Astrocyte (in vitro differentiated cells and primary cell): Measurements from ENCODE around the gene LARGE1. TPM values are rescaled to one million over a fixed set of nuclear protein-coding genes. Genes with fewer than 3 reads are reported as not detected.

ENCODE experiments used
- DNase-seq: peaks from one replicate; pipeline ENCODE4 v3.0.0-alpha.2; 2010; ENCODE audit warnings: low read depth
- FAIRE-seq: peaks from 2 replicates; lab custom pipeline; 2011; peaks lifted over from hg19 to GRCh38; lab: Jason Lieb, UNC
- H2AFZ ChIP-seq: 2 replicates; pipeline ENCODE4 v1.6.0; 2012; ENCODE audit warnings: low read depth, low read length, inconsistent platforms
- H3K27ac ChIP-seq: 2 replicates; pipeline ENCODE4 v1.5.1; 2011; ENCODE audit warnings: low read depth, low read length, inconsistent platforms
- H3K27me3 ChIP-seq: 2 replicates; pipeline ENCODE4 v1.6.0; 2011; ENCODE audit warnings: low read length, inconsistent platforms; ENCODE audit not compliant: insufficient read depth
- H3K36me3 ChIP-seq: 2 replicates; pipeline ENCODE4 v1.5.1; 2011; ENCODE audit warnings: low read length, inconsistent platforms; ENCODE audit not compliant: insufficient read depth
- H3K4me1 ChIP-seq: 2 replicates; pipeline ENCODE4 v1.5.1; 2011; ENCODE audit warnings: low read length, inconsistent platforms; ENCODE audit not compliant: insufficient read depth
- H3K4me2 ChIP-seq: 2 replicates; pipeline ENCODE4 v1.6.0; 2012; ENCODE audit warnings: low read length, inconsistent platforms
- H3K4me3 ChIP-seq: 2 replicates; pipeline ENCODE4 v1.5.1; 2011; ENCODE audit warnings: low read depth, mild to moderate bottlenecking, low read length, inconsistent platforms; ENCODE audit not compliant: insufficient read depth
- H3K79me2 ChIP-seq: 2 replicates; pipeline ENCODE4 v1.6.0; 2012; ENCODE audit warnings: mild to moderate bottlenecking, low read length, inconsistent platforms; ENCODE audit not compliant: insufficient read depth
- H3K9ac ChIP-seq: 2 replicates; pipeline ENCODE4 v1.6.0; 2012; ENCODE audit warnings: mild to moderate bottlenecking, low read length, inconsistent platforms
- H3K9me3 ChIP-seq: 2 replicates; pipeline ENCODE4 v1.5.1; 2012; ENCODE audit warnings: low read depth, mild to moderate bottlenecking, low read length, inconsistent platforms; ENCODE audit not compliant: insufficient read depth
- H4K20me1 ChIP-seq: 2 replicates; pipeline ENCODE4 v1.6.0; 2012; ENCODE audit warnings: low read length, inconsistent platforms; ENCODE audit not compliant: insufficient read depth
- H3K27ac Mint-ChIP-seq: one replicate; pipeline ENCODE4 v1.8.0; 2021; ENCODE audit warnings: mild to moderate bottlenecking, mixed read lengths; ENCODE audit not compliant: unreplicated experiment
- H3K27me3 Mint-ChIP-seq: one replicate; pipeline ENCODE4 v1.8.0; 2021; ENCODE audit warnings: low read depth, mixed read lengths; ENCODE audit not compliant: unreplicated experiment
- H3K36me3 Mint-ChIP-seq: one replicate; pipeline ENCODE4 v1.8.0; 2021; ENCODE audit warnings: low read depth, mixed read lengths; ENCODE audit not compliant: unreplicated experiment
- H3K4me1 Mint-ChIP-seq: one replicate; pipeline ENCODE4 v1.8.0; 2021; ENCODE audit warnings: low read depth, mixed read lengths; ENCODE audit not compliant: unreplicated experiment
- H3K4me3 Mint-ChIP-seq: one replicate; pipeline ENCODE4 v1.8.0; 2021; ENCODE audit warnings: mild to moderate bottlenecking, moderate library complexity, mixed read lengths; ENCODE audit not compliant: unreplicated experiment
- H3K9me3 Mint-ChIP-seq: one replicate; pipeline ENCODE4 v1.8.0; 2021; ENCODE audit warnings: mild to moderate bottlenecking, mixed read lengths; ENCODE audit not compliant: unreplicated experiment
- EZH2 ChIP-seq: IDR thresholded peaks from 2 replicates; pipeline ENCODE4 v1.6.1; 2012; ENCODE audit warnings: mild to moderate bottlenecking, low read length, inconsistent platforms; ENCODE audit not compliant: insufficient read depth
- total RNA-seq: library from RNA; stranded (reverse); gene quantifications from 2 replicates; pipeline ENCODE4 v1.2.1, GENCODE V29; 2021
- TF ChIP-seq, protein P1 (sequence below): IDR thresholded peaks from 2 replicates; pipeline ENCODE4 v1.5.1; 2011; ENCODE audit warnings: low read depth, mild to moderate bottlenecking, inconsistent platforms, low read length, moderate library complexity; ENCODE audit not compliant: insufficient read depth

Gene LARGE1
- total RNA-seq, 1 donor from 2014 or later = 92.6 TPM

DNA sequence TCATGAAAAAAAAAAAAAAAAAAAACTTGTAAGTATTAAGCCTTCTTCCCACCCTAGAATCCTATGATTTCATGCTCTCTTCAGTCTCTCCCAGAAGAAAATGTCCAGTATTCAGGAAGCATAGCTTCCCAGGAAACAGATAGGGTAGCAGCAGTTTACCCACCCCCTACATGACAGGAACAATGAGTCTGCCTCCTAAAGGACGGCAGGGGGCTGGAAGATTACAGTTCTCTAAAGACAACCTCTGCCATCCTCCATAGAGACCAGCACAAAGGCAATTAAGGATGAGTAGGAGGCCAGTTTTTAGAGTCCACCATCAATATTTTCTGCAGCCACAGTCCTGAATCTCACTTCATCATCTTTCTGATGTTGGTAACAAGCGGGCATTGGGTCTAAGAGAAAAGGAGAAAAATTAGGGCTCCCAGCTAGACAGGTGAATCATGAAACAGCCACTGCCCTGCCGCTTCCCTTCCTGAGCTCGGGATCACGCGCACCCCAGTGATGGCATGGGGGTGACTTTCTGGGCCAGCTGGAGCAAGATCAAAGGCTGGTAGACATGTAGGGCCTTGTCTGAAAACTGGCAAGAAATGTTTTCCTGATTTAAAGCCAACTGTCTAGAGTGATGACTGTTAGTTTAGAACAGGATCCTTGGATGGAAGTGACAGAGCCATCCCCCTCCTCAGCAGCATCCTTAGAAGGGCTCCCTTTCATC is 322.8 kb downstream of the LARGE1 start:
- Histone ChIP-seq H3K4me2 (no peak overlapping the region), H2AFZ (no peak overlapping the region), H3K4me1 (no peaks in the 10 kb centered on the region), H4K20me1 (no peaks in the 10 kb centered on the region), H3K27me3 (no peaks in the 10 kb centered on the region), H3K9me3 (no peaks in the 10 kb centered on the region), H3K9ac (no peak overlapping the region), H3K36me3 (no peaks in the 10 kb centered on the region), H3K79me2 (no peaks in the 10 kb centered on the region), H3K27ac (no peak overlapping the region), H3K4me3 (no peak overlapping the region)
- Mint-ChIP-seq H3K36me3 (peaks cover 25% of the 10 kb centered on the region), H3K9me3 (peaks cover 2% of the 10 kb centered on the region), H3K4me3 (no peak overlapping the region), H3K27ac (no peak overlapping the region), H3K4me1 (no peaks in the 10 kb centered on the region), H3K27me3 (no peaks in the 10 kb centered on the region)
- DNase-seq = no peak
- TF ChIP-seq, protein P1, sequence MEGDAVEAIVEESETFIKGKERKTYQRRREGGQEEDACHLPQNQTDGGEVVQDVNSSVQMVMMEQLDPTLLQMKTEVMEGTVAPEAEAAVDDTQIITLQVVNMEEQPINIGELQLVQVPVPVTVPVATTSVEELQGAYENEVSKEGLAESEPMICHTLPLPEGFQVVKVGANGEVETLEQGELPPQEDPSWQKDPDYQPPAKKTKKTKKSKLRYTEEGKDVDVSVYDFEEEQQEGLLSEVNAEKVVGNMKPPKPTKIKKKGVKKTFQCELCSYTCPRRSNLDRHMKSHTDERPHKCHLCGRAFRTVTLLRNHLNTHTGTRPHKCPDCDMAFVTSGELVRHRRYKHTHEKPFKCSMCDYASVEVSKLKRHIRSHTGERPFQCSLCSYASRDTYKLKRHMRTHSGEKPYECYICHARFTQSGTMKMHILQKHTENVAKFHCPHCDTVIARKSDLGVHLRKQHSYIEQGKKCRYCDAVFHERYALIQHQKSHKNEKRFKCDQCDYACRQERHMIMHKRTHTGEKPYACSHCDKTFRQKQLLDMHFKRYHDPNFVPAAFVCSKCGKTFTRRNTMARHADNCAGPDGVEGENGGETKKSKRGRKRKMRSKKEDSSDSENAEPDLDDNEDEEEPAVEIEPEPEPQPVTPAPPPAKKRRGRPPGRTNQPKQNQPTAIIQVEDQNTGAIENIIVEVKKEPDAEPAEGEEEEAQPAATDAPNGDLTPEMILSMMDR = no peak
- TF ChIP-seq EZH2 = no peak
- no peak for FAIRE-seq

DNA sequence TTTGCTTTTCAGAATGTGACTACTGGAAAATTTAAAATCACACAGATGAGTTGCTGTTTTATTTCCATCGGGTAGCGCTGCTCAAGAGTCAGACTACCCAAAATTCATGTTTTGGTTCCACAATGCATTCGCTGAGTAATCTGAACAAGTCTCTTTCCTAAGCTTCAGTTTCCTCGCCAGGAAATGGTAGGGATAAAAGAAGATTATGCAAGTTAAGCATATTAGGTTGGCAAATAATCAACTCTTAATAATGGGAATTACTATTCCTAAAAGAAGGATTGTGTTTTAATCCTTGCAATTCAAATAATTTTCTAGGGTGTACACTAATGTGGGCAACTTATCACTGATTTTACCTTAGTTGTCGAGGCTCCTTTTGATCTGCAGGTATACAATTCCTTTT is 326.5 kb downstream of the LARGE1 start:
- DNase-seq (no peak), FAIRE-seq (no peak)
- no peak overlapping the region for H3K27ac Mint-ChIP-seq
- no peak for TF ChIP-seq EZH2
- TF ChIP-seq, protein P1 = no peak
- no peaks in the 10 kb centered on the region for H3K27me3 Mint-ChIP-seq
- Histone ChIP-seq H3K36me3 (no peaks in the 10 kb centered on the region), H3K79me2 (no peaks in the 10 kb centered on the region), H3K27ac (no peak overlapping the region), H4K20me1 (no peaks in the 10 kb centered on the region), H3K27me3 (no peaks in the 10 kb centered on the region), H3K4me1 (no peaks in the 10 kb centered on the region), H3K4me3 (no peak overlapping the region), H3K4me2 (no peak overlapping the region), H3K9ac (no peak overlapping the region), H2AFZ (no peak overlapping the region), H3K9me3 (no peaks in the 10 kb centered on the region)
- H3K4me1 Mint-ChIP-seq = no peaks in the 10 kb centered on the region
- H3K9me3 Mint-ChIP-seq = peaks cover 2% of the 10 kb centered on the region
- peaks cover 14% of the 10 kb centered on the region for H3K36me3 Mint-ChIP-seq
- H3K4me3 Mint-ChIP-seq = no peak overlapping the region

DNA sequence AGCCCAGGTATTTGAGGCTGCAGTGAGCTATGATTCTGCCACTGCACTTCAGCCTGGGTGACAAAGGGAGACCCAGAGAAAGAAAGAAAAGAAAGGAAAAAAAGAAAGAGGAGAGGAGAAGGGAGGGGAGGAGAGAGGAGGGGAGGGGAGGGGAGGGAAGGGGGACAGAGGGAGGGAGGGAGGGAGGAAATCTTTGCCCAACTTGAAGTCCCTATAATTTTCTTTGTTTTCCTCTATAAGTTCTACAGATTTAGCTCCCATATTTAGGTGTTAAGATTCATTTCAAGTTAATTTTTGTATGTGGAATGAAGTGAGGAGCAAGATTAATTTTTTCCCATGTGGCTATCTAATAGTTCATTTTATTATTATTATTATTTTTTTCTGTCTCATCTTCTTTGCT is 328.3 kb downstream of the LARGE1 start:
- H3K36me3 ChIP-seq = no peaks in the 10 kb centered on the region
- H3K9ac ChIP-seq = no peak overlapping the region
- no peaks in the 10 kb centered on the region for H3K9me3 ChIP-seq
- Mint-ChIP-seq H3K27ac (no peak overlapping the region), H3K36me3 (peaks cover 7% of the 10 kb centered on the region), H3K27me3 (no peaks in the 10 kb centered on the region), H3K9me3 (no peaks in the 10 kb centered on the region), H3K4me1 (no peaks in the 10 kb centered on the region), H3K4me3 (no peak overlapping the region)
- H3K79me2 ChIP-seq = no peaks in the 10 kb centered on the region
- H3K4me1 ChIP-seq = no peaks in the 10 kb centered on the region
- TF ChIP-seq, protein P1 = no peak
- TF ChIP-seq EZH2 = no peak
- H3K27me3 ChIP-seq = no peaks in the 10 kb centered on the region
- no peak overlapping the region for H3K4me2 ChIP-seq
- no peak overlapping the region for H2AFZ ChIP-seq
- H3K27ac ChIP-seq = no peak overlapping the region
- no peaks in the 10 kb centered on the region for H4K20me1 ChIP-seq
- no peak overlapping the region for H3K4me3 ChIP-seq
- no peak for DNase-seq
- FAIRE-seq = no peak
